Tongue (tissue), 2 donors: ENCODE results near the gene FAM53B. TPM values are rescaled to one million over a fixed set of nuclear protein-coding genes. Genes with fewer than 3 reads are reported as not detected.
"Not testable (repeated sequence)": the region's sequence is repeated elsewhere in the genome, so short reads cannot be mapped to it uniquely, and the experiment has no call there.

Experiments used
- DNase-seq: peaks from one replicate; pipeline ENCODE4 v3.0.0-alpha.2; 2015
- total RNA-seq: library from RNA; depleted of rRNA; stranded (reverse); fragments of >200 nt; gene quantifications from one replicate; pipeline ENCODE4 v1.2.3, GENCODE V29; 2014

FAM53B gene
- total RNA-seq, 1 donor from 2014 or later = 70.9 TPM

DNA sequence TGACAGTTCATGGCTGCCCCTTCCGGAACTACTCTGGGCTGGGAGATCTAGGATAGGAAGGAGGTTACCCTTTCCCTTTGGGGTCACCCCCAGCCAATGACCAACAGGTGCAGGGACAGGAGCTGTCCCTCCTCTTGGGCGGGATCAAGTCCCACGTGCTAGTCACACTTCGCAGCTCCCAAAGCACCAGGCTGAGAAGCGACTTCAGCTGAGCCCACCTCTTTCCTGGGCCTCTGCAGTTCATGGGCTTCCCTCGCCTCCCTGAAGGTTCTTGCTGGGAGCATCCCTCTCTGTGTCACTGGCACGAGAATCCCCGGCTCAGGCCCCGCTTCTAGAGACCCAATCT, 115.5 kb downstream of the FAM53B start:
- no peak for DNase-seq

DNA sequence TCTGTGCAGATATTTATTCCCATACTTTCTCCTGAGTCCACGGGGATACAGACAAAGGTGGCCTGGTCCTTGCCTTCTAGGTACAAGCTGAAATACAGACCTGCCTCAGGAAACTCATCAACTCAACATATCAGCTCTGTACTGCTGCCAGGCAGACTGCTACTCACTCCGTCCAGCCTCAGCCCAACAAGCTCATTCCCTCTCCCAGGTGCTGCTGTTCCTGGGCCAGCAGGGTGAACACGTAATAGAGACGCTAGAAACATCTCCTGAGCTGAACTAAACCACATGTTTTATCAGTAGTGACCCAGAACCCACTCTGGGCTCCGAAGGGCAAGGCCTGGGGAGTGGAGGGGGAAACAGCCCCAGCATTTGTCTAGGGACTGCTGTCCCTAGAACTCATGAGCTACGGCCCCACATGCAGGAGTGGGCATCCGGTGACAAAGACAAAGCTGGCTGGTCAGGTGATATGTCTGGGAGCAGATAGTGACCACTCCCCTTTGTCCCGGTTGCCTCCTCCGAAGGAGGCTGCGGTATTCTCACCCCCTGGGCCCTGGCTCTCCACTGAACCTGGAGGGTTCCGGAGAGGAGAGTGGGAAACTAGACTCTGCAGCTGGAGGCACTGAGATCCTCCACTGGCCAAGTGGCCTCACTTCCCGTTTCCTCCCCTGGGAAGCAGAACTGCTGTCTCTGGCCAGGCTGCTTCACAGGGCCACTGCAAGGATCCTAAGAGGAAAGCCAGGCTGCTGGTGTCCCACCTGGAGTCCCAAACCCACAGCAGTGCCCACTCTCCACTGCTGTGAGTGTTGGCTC, 116.1 kb downstream of the FAM53B start:
- peak; percentile 60 for DNase-seq

- peak; percentile 72 for DNase-seq
Observed at GRCh38 chr10:124626759-124627380, 117.3 kb downstream of the FAM53B start.

- no peak for DNase-seq
Observed at GRCh38 chr10:124625831-124626238, 118.3 kb downstream of the FAM53B start.

DNA sequence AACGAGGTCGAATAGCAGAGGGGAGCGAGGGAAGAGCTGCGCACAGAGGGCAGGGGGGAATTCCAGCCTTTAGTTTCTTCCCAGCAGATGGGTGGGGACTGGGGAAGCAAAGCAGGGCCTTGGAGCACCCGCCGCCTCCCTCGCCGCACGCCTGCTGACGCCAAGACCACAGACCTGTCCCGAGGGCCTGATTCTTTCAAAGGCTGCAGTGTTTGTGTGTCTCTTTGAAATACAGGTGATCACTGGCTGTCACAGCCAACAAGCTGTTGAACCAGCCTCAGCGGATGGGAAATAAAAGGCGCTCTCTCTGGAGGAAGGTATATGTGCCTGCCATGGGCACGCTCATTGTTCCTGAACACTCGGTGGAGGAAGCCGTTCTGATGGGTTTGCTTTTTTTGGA, 119.3 kb downstream of the FAM53B start:
- no peak for DNase-seq

- DNase-seq = peak; percentile 76
Observed at GRCh38 chr10:124624466-124624865, 119.7 kb downstream of the FAM53B start.

DNA sequence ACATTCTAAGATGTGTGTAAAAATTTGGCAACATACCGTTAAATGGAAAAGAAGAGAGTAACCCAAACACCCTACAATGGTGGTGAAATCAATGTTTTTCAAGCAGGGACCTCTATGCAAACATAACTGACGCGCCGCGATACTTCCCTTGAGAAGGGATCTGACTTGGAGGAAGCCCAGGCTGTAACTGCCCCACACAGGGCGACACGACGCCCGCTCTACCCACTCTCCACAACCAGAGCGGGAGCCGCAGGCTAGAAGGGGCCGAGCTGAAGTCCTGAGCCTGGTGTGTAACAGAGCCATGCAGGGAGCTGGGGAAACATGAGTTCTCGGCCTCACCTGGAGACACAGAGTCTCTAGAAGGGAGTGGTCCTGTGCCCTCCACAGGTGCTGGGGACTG, 120.2 kb downstream of the FAM53B start:
- no peak for DNase-seq

- no peak for DNase-seq
Observed at GRCh38 chr10:124622866-124623536, 121.2 kb downstream of the FAM53B start.

DNA sequence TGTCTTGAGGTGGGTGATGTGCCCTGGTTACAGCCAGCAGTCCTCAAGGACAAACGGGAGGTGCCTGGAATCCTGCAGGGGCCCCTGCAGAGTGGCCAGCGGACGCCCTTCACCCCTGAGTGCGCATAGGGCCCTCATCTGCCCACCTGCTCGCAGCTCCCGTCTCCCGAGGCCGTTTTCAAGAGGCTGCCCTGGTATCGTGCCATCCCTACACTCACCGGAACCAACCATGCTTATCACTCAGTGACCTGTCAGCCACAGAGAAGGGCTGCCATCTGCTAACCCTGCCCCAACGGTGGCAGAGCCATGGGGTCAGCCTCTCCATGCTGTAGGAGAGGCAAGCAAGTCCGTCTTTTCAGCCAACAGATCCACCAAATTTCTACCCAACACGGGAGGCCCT, 122.0 kb downstream of the FAM53B start:
- DNase-seq = no peak

DNA sequence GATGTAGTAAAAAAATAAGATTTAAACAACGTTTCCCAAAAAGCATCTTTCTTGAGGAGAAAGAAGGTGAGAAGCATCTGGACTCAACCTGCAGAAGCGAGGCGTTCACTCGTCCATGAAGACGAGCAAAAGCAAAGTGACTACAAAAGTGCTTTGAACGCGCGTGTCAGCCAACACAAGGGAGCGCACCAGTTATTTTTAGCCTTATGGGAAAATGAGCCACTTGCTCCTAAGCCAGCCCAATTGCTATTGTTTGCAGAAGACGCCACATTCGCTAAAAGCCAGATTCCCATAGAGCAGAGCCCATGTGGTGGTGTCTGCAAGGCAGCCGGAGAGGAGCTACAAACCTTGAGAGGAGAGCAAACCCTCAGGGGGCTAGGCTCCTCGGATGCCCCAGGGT, 122.5 kb downstream of the FAM53B start:
- DNase-seq = peak; percentile 55

- DNase-seq = no peak
Observed at GRCh38 chr10:124619802-124620490, 124.2 kb downstream of the FAM53B start.

DNA sequence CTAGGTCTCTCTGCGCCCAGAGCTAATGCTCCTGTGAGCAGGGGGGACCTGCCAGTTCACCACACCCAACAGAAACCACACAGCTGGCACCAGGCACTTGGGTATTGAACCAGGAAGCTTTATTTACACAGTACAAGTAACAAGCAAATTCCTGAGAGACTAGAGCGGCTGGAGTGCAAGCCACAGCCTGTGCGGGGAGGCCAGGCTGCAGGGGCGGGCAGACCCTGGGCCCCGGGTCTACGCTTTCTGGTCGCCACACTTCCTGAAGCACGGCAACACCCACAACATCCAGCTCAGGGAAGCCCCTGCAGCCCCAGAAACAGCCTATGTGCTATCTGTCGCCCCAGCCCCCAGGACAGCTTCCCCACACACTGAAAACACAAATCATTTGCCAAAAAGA, 125.0 kb downstream of the FAM53B start:
- DNase-seq = peak; percentile 65

DNA sequence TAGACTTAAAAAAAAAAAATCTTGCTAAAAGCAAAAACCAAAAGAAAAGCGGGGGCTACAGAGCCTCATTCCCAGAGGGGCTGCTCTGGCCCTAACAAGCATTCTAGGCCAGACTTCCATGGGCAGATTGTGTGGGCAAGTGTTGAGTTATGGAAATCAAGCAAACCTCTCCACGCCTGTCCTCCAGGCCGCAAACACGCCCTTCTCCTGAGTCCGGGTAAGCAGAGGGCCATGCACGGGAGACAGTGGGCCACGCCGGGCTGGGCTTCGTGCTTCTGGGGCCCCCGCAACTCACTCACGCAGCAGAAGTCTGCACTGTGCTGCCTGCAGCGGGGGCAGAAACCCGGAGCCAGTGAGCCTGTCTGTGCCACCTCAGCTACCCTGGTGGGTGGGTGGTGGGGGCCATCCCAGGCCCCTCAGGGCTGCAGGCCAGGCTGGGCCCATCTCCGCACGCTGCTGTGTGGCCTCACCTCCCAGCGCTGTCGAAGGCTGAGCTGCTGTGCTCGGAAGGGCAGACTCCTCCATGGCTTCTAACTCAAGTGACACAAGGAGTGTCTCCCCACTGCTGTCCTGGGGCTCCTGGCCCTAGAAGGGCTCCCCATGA, 125.6 kb downstream of the FAM53B start:
- DNase-seq = no peak

- no peak for DNase-seq
Observed at GRCh38 chr10:124616836-124617130, 127.4 kb downstream of the FAM53B start.

GRCh38 chr10:124616040-124616835, 127.9 kb downstream of the FAM53B start:
- DNase-seq = no peak

- DNase-seq = no peak
Observed at GRCh38 chr10:124615259-124615658, 128.9 kb downstream of the FAM53B start.

- no peak for DNase-seq
Observed at GRCh38 chr10:124614003-124614659, 130.0 kb downstream of the FAM53B start.

DNA sequence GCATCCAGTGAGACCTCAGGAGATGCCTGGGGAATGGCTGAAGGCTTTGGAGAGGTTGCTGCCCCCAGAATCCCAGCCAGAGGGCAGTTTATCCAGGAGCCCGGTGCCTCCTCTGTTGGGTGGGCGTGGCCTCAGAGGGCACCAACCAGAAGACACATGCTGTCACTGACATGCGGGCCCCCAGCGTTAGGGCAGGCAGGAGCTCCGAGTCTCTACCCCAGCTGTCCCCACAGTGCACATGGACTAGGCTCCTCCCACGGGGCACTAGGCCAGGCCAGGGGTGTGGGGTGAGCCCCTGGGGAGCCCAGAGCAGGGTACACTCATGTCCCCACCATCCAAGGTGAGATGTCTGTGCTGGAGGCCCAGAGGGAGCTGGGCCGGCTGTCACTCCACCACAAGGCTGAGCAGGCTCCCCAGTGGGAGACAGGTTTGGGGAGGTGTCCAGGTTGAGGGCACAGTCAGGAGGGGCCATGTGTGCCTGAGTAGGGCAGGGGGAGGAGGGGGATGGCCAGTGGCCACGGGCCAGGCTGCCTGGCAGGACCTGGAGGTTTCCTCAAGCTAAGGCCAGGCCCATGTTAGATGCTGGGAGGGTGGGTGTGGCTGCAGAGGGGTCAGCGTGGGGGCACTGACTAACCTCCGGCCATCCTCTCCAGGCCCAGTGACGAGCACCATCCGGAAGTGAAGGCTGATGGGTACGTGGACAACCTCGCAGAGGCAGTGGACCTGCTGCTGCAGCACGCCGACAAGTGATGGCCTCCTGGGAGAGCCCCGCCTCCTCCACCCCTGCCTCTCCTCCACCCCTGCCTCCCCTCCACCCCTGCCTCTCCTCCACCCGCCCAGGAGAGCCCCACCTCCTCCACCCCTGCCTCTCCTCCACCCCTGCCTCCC, 131.3 kb downstream of the FAM53B start:
- DNase-seq = peak; percentile 77

DNA sequence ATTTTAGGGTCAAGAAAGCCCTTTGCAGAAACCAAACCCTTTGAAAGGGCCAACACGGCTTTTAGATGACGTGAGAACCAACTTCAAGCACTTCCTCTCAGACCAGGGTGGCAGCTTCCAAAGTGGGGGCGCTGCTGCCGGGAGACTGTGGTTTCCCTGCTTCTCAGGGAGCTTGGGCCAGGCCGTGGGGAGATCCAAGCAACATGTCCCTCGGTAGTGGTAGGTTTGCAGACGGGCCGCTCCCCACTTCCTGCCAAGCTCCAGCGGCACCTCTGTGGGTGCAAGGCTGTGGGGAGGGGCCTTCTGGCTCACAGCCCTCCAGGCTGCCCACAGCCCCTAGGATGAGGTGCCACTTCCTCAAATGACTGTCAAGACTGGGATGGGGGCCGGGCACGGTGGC, 132.4 kb downstream of the FAM53B start:
- no peak for DNase-seq

DNA sequence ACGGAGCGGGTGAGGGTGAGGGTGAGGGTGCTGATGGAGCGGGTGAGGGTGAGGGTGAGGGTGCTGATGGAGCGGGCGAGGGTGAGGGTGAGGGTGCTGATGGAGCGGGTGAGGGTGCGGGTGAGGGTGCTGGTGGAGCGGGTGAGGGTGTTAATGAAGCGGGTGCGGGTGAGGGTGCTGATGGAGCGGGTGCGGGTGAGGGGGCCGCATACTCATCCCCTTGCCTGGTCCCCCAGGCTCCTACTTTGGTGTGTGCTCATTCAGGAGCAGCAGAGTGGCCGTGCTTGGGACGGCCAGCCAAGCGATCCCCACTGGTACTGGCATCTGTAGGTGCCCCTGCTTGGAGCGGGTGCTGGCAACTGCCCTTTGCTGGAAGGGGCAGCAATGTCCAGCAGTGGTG, 133.3 kb downstream of the FAM53B start:
- DNase-seq = not testable (repeated sequence)
